ENCODE measurements around the gene NSMCE1.

GRCh38 chr16:27298132-27298531 is 29.6 kb upstream of the NSMCE1 start:
- TF ChIP-seq POLR2A (IDR thresholded peaks at IDR 0.05) (no peak), CTCF (IDR thresholded peaks at IDR 0.05) (no peak)

Data from esophagus squamous epithelium (tissue), 4 donors.